ENCODE measurements around the gene SLC39A2.
A peak's percentile ranks its signal among the peaks of the same experiment; 100 is the strongest.
"Not testable (repeated sequence)": the region's sequence is repeated elsewhere in the genome, so short reads cannot be mapped to it uniquely, and the experiment has no call there.

Gene SLC39A2

DNA sequence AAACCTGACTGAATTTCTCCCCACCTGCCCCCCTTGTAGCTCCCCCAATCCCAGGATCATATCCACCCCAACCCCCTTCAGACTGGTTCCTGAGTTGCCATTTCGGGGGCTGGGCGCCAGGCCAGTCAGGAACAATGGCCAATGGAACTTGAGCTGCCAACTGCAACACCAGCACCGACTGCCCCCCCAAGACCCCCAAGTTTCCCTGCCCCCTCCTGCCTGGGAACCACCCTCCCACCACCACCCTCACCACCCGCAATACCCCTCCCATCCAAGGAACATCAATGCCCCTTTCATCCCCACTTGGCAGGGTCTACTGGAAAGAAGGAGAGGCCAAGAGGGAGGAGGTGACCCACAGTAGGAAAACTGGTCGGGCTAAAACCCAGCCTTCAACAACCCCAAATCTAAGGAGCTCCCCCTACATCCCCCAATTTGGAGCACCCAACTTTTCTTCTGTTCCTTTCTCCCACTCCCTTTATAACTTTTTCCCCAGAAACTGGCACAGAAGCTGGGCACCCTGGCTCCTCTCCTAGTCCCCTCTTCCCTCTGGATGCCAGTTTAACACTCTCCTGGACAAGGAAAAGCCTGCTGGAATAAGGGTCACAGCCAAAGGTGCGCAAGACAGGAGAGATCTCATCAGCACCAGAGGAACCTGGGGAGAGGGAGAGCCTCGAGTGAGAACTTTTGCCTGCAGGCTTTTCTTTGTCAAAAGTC, 27.3 kb downstream of the SLC39A2 start:
- DNase-seq = no peak

DNA sequence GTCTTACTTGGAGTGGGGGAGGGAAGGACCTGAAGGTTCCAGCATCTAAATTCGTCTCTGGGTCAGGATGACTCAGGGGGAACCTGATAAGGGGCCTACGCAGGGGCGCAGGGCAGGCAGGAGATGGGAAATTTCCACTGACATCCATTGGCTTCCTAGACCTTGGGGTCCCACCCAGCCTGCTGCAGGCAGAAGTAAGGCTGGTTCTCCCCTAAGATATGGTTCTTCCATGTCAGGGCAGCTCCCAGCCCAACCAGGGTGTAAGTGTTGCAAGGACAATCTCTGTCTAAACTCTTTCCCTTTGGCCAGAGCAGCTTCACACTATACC, 27.9 kb downstream of the SLC39A2 start:
- no peak for DNase-seq

DNA sequence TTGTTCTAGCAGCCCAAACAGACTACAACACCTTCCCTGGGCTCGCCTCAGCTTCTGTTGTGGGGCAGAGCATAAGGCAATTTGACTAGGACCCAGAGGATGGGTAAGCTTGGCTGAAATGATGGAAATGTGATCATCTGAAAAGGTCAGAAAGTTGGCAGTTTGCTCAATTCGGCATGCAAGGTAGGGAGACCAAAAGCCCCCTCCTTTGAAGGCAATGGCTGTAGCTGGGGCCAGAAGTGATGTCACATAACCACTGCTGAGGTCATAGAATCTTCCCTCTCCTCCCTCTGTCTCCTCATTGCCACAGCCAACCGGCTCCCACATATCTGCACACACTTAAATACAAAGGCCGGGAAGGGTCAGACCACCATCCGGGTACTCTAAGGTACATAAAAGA, 30.8 kb downstream of the SLC39A2 start, which contains the start of gene TPPP2:
Gene TPPP2 (plus strand): TSS at position 301 of the 400 bp plus-strand sequence. CDS start 365 bp downstream, outside the sequence.
- DNase-seq = no peak

DNA sequence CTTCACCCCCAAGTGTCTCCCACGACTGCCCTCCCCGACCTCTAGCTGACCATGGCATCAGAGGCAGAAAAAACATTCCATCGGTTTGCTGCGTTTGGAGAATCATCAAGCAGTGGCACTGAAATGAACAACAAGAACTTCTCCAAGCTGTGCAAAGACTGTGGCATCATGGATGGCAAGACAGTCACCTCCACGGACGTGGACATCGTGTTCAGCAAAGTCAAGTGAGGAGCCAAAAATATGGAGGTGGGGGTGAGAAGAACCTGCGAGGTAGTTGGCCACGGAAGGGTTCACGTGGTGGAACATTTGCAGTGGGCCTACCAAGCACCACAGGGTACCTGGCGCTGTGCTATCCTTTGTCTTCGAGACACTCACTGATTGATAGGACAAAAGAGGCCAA, 31.4 kb downstream of the SLC39A2 start:
- no peak for DNase-seq

DNA sequence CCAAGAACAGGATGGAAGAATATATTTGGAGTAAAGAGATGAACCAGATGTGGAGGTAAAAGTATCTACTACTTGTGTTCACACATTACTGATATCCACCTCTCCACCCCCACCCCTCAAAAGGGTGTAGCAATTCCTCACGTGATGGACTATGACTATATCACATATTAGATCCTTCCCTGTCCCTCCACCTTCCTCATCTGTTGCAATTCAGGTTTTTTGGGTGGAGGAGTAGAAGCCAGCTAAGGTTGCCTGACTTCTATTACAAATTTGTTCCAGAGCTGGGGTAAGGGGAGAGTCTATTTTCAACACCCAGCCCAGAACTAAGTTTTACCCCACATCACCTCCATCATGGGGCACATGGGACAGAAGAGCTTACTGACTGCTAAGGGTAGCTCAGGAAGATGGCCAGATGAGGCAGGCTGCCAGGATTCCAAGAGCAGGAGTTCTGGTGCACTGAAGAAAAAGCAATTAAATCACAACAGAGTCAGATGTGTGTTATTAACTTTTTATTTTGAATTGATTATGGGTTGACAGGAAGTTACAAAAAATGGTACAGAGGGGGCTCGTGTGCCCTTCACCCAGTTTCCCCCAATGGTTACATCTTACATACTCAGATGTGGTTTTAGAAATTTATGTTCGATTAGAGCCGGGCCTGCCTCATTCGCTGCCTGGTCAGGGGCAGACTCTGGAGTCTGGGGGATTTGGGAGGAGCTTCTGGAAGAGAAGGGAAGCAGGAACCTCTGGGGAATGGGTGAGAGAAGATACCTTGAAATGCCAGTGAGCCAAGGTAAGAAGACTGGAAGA, 33.4 kb downstream of the SLC39A2 start:
- no peak for DNase-seq

DNA sequence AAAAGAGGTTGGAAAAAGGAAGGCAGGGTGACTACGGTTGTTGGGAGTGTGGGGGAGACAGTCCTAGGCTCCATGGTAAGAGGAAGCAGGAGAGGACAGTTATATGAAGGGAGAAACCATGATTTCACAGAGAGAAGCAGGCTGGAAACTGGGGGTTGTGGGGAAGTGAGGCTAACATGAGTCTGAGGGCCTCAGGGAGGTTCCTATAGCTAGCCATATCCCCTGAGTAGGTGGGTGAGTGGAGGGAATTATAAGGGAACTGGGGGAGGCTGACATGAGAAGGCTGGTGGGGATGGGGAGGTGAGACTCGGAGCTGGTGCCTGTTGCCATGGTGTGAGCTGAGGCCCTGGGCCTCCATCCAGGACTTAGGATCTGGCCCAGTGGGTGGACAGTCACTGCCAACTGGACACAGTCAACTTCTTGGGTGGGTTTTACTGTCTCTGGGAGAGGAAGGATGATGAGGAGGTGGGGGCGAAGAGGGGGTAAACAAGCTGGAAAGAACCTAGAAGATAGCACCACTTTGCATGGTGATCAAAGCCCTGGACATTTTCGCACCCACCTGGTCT, 34.1 kb downstream of the SLC39A2 start:
- DNase-seq = no peak

DNA sequence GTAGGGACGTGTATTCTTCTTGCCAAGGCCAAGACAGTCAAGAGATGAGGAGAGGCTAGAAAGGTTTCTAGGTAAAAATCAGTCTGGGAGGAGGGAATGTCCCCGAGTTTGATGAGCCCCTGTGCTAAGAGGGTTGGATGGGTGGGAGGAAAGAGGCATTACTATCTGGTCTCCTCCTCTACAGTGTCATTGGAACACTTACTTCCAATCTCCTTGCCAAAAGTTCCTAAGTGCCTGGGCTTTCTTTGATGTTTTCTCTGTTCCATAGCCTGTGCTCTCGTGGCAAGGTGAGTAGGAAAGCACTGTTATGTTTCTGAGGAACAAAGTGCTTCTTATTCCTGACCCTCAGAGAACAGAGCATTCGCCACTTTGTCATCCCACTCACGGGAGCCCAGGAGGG, 35.6 kb downstream of the SLC39A2 start, which contains the start of gene RNASE13:
Gene RNASE13 (minus strand): TSS at position 101 of the 400 bp plus-strand sequence. CDS start 519 bp downstream, outside the sequence.
- no peak for DNase-seq

DNA sequence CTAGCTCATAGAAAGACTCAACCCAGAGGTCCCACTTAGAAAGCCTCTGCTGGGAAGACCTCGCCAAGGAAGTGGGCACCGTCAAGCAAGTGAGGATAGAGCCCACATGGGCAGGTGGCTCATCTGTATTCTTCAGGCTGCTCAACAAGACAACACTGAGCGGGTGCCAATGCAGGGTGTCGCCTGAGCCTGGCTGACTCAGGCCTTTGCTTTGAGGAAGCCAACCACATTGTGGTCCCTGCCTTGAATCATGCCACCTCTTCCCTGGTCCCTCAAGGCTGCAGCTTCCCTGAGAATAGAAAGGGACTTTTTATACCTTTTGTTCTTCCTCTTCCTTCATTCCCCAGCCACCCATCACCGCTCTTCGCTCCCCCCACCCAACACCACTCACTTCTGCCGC, 37.7 kb downstream of the SLC39A2 start:
- DNase-seq = no peak

DNA sequence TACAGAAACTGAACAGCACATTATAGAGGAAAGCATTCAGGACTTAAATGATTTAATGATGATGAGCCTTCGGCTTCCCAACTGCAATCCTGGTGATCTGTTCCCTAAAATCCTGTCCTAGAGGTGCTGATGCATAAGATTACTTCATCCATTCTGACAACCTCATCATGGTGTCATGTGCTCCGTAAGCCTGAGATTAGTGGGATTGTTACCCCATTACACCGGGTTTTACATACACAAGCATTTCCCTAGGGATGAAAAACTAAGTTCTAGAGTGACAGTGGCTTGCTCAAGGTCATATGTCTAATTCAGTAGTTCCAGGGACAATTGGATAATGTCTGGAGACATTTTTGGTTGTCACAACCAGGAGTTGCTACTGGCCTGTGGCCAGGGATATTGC, 38.1 kb downstream of the SLC39A2 start:
- no peak for DNase-seq

DNA sequence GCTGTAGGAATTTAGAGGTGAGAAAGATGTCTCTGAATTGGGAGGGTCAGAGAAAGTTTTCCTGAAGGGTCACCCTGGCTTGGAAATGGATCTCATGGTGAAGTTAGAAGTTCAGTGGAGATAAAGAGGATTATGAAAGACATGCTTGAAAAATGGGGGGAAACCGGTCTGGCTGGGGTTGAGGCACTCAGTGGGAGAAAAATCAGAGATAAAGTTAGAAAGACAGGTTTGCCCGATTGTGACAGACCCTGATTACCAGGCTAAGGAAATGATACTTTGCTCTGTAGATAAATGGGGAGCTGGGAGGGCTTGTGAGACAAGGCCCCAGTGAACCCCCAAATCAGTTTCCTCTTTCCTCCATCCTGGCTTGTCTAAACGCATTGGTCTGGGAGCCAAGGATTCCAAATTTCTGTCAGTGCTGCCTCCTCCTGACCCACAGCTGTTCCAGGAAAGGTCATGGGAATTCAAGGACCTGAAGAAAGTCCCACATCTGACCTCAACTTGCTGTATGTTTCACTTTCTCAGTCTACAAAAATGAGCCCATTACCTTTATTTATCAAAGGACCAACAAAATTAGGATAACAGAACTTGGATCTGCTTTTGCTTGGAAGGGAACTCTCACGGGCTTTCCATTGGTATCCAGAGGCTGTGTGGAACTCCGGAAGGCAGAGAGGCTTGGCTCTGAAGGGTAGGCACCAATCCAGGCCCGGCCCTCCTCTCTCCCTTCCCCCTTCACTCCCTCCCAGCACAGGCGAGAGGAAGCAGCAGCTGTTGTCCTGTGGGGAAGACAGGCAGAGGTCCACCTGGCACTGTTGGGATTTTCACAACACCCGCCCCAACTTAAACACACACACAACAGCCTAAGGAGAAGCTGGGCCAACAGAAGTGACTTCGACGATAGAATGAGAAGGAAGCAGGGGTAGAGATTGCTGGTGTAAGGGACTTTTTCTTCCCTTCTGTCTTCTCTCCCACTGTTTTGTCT, 39.6 kb downstream of the SLC39A2 start:
- no peak for DNase-seq

DNA sequence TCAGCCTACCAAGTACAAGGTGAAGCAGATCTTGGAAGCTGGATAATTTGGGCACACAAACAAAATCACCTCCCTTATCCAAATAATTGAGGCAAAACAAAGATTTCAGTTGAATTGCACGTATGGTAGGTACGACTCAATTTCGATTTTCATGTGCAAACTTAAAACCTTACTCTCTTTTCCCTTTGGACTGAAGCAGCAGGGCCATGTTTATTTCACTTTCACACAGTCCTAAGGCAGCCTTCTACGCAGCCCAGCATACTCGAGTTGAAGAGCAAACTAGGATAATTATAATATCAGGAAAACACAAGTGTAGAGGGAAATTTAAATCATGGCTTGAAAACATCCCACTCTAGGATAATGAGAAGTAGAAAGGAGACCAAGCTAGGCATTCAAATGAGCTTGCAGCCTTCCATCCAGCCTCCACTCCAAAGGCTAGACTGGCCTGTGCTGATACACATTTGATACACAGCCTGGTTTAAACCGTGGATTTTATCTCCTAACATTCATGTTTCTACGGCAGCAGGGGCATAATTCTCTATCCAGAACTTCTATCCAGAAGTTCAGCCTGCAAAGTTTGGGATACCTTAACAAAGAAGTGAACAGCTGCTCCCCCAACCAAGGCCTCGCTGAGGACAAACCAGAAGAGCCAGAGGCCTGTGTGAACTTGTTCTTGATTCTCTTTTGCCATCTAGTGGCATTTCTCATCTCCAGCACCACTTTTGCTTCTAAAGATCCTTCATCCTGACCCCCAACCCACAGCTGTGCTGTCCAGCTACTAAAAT, 40.7 kb downstream of the SLC39A2 start:
- DNase-seq = peak in 1 of 2 experiments; percentile 58

DNA sequence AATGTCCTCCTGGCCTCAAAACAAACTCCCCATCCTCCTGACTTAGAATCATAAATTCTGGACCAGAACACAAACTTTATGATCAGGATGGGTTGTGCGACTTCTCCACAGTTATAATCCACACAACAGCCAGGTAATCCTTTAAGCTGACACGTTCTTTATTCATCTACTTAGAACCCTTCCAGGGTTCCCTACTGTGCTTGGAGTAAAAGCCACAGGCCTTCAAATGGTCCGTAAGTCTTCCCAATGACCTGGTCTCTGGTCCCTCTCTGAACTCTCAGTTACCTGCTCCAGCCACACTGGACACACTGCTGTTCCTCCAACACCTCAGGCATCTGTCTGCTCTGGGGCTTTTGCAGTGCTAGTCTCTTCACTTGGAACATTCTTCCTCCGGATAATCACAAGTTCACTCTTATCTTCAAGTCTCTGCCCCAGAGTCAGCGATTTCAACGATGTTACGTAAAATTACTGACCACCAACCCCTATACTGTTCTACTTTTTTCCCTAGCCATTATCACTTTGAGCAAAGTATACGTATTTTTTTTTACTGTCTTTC, 41.4 kb downstream of the SLC39A2 start:
- DNase-seq = no peak

DNA sequence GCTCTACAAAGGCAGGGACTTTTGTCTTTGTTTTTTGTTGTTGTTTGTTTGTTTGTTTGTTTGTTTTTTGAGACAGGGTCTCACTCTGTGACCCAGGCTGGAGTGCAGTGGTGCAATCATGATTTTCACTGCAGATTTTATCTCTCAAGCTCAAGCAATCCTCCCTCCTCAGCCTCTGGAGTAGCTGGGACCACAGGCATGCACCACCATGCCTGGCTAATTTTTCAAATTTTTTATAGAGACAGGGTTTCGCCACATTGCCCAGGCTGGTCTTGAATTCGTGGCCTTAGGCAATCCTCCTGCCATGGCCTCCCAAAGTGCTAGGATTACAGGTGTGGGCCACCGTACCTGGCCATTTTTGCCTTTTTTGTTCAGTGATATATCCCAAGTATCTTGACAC, 41.8 kb downstream of the SLC39A2 start:
- DNase-seq = not testable (repeated sequence)

DNA sequence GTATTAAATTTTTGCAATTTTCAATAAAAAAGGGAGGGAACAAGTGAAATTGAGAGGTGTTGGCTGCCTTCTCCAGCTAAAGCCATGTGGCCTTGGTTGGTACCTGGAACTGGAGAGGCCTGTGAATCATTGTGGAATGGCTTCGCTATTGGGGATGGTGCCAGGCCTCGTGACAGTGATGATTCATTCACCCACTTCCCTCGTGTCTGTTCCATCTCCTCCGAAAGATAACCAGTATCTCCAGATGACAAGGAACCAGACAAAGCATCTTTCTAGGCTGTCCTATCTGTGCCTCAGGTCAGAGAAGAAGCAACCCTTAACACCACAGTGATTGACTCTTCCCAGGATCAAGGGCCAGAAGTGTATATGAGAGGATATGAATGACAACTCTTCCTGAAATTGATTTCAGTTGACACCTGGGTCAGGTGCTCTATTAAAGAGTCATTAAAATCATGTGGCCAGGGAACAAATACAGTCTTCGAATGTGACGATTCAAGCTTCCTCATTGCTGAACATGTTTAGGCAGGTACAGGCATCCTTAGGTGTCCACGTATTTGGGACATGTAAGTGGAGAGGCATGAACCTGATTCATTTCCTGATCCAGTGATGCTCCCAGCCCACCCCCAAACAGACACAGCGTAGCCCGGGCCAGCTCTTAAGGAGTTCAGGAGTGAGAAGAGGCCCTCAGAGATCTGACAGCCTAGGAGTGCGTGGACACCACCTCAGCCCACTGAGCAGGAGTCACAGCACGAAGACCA, 42.8 kb downstream of the SLC39A2 start, which contains the start of gene RNASE7:
Gene RNASE7 (plus strand): TSS at position 687 of the 758 bp plus-strand sequence. CDS start 631 bp downstream, outside the sequence.
- no peak for DNase-seq

DNA sequence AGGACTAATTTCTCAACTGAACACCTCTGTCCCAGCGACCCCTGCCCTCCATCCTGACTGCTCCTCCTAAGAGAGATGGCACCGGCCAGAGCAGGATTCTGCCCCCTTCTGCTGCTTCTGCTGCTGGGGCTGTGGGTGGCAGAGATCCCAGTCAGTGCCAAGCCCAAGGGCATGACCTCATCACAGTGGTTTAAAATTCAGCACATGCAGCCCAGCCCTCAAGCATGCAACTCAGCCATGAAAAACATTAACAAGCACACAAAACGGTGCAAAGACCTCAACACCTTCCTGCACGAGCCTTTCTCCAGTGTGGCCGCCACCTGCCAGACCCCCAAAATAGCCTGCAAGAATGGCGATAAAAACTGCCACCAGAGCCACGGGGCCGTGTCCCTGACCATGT, 43.8 kb downstream of the SLC39A2 start:
- DNase-seq = no peak

DNA sequence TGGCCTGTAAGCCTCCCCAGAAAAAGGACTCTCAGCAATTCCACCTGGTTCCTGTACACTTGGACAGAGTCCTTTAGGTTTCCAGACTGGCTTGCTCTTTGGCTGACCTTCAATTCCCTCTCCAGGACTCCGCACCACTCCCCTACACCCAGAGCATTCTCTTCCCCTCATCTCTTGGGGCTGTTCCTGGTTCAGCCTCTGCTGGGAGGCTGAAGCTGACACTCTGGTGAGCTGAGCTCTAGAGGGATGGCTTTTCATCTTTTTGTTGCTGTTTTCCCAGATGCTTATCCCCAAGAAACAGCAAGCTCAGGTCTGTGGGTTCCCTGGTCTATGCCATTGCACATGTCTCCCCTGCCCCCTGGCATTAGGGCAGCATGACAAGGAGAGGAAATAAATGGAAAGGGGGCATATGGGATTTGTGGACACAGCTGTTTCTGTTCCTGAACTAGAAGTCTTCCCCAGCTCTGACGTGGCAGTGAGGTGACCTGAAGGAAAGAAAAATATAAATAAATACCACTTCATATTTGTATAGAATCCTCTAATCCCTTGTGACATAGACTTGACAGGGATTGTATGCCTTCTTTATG, 44.4 kb downstream of the SLC39A2 start:
- DNase-seq = no peak

DNA sequence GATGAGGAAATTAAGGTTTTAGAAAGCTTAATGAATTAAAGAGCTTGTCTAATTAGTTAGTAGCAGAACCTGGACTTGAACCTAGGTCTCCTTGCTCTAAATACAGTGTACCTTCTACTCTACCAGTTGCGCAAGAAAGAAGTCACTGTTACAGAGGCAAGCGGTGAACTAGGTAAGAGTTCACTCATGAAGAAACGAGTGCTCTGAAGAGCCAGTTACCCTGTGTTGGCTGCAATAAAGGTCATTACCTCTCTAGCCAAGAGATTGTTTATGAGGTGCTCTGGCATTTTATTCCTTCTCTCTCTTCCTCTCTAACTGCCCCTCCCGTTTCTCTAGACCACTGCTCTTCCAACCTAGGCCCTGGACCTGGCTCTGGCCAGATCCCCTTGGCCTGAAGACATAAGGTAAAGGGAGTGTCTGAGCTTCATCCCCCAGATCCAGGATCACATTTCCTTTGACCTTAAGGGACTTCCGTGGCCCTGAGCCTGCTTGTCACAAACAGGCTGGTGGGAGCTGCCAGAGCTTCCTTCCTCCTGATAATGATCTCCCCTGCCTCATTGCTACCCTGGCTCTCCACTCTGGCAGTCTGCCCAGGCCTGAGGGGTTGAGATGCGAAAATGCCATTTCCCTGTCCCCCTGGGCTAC, 45.0 kb downstream of the SLC39A2 start:
- no peak for DNase-seq

DNA sequence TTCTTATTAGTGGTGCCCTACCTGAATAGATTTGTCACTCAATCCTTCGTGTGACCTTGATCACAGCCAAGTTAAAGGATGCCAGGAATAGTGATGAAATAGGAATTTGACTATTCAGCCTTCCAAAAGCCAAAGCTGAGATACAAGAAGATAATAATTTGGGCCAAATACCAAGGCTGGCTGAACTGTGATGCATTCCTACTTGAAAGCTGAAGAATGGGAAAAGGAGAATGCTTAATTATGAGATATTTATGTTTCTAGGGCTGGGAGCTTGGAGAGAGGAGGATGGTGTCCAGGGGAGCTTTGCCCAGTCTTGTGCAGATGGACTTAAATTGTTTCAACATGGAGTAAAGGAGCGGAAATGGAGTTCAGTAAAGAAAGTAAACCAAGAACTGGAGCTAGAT, 48.3 kb downstream of the SLC39A2 start:
- no peak for DNase-seq

DNA sequence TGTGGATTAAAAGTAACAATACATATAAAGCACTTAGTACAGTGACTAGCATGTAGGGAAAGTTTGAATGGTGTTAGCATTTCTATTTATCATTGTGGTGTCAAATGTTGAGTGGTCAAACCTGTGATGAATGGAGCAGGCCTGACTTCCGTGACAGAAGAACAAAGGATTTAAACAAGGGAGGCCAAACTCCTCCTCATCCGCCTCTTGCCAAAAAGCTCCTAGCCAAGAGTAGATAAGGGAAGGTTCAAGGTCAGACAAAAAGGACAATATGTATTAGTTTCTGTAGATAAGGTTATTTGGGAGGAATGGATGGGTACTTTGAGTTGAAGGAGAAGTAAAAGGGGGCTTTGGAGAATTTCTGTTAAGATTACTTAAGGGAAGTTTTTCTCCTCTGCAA, 49.5 kb downstream of the SLC39A2 start:
- no peak for DNase-seq

DNA sequence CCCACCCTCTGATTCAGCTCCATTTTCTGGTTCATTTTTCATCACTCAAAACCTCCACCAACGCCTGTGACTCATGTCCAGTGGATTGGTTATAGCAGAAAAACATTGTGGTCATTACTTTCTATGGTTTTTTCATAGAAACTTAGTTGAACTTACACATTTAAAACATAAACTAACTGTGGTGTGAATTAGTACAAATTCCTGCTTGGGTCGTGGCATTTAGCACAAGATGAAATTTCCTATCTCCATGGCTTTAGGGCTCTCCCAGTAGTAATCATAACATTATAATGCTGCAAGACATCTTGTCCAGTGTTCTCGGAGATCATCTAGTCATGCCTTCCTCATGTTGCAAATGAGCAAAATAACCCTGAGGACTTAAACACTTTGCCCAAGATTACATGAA, 50.2 kb downstream of the SLC39A2 start:
- DNase-seq = no peak
